Heart left ventricle (tissue), 13 donors: ENCODE results near the gene SMIM11.
"Not testable (repeated sequence)": the region's sequence is repeated elsewhere in the genome, so short reads cannot be mapped to it uniquely, and the experiment has no call there.

Experiments
- CTCF ChIP-seq, 12 donors: fragments of 200-600 bp; sonication (generic) in 4 of 12; IDR thresholded peaks; one replicate each; pipeline versions ENCODE4 v1.5.0 to v1.8.0; 2018 to 2022; ENCODE audit warnings: antibody characterized with exemption in 12 of 12, mild to moderate bottlenecking in 5 of 12
- POLR2A ChIP-seq, 2 donors: fragments of 450-650 bp; IDR thresholded peaks; one replicate each; pipeline ENCODE4 v1.6.1; 2017; ENCODE audit warnings: antibody characterized with exemption in 2 of 2, mild to moderate bottlenecking in 2 of 2, moderate library complexity in 2 of 2
- donor health status: ischemic (EF 13 %, LVEDD 7.1; RV severe dilation, severe dysfunction).
- donor health status: DM: no; HTN: yes; CAD: no.
- donor health status: DM: no; HTN: no; CAD: no.
- donor health status: ischemic (EF 25% LVEDD 6.9; RV normal size, moderate dysfunction).
- donor health status: ischemic (EF 25% LVEDD 5.7; RV mildly dilated, moderate dysfunction).
- donor health status: ischemic (EF 35%, LVEDD 5.7; RV mildly dilated, moderate dysfunction).
- donor health status: nonischemic (EF 11% LVEDD 7.7; RV severe dilation, severe dysfunction).
- donor health status: DM: yes; HTN: yes; CAD: no.
- donor health status: PGD.
- donor health status: ischemic (EF 29% LVEDD 5.4; RV normal size, mild dysfunction).
- donor health status: nonischemic (EF 23%, LVEDD 6.1; RV moderate dilation, normal function).

DNA sequence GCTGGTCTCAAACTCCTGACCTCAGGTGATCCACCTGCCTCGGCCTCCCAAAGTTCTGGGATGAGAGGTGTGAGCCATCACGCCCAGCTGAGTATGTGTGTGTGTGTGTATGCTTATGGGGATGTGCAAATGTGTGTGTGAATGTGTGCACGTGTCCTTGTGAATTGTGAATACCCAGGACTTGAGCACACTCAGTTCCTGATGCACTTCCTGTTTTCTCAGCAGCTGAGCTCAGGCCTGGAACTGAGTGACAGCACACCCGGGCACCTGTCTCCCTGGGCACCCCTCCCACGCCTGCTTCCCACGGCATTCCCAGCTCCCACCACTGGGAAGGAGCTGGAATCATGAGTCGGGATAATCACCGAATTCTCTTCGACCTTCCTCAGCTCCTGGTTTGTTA lies 32.0 kb downstream of the SMIM11 start:
- TF ChIP-seq POLR2A, CTCF (IDR thresholded peaks at IDR 0.05): not testable (repeated sequence)
